HepG2 (cell line): Measurements from ENCODE around the gene SH3GL1. TPM values are rescaled to one million over a fixed set of nuclear protein-coding genes. Genes with fewer than 3 reads are reported as not detected.

Source experiments
- ATAC-seq: fragments of 200-7000 bp; cut with Tn5 transposase; 3 replicates; pipeline ENCODE4 v1.9.1; 2020; ENCODE audit warnings: mild to moderate bottlenecking, moderate library complexity
- BruUV-seq: library from RNA; stranded (reverse); fragments of 400-500 nt; replicated peaks from 2 replicates; lab custom pipeline; 2021; lab: Mats Ljungman, UMichigan
- CTCF ChIA-PET: fragments of 300-600 bp; formaldehyde crosslinking; extraction: SDS; loops from one replicate; lab custom pipeline; 2021; ENCODE audit warnings: low total read pairs, inconsistent platforms, low intra/inter-chr PET ratio; lab: Yijun Ruan, JAX
- POLR2A ChIA-PET: fragments of 350-600 bp; sonication (Branson Sonifier 250); formaldehyde crosslinking; loops from one replicate; lab custom pipeline; 2020; ENCODE audit warnings: antibody characterized with exemption, inconsistent platforms; lab: Yijun Ruan, JAX
- DNase-seq: peaks from one replicate; pipeline ENCODE4 v3.0.0-alpha.2; 2015; ENCODE audit warnings: low spot score
- FAIRE-seq: peaks from 3 replicates; lab custom pipeline; 2011; peaks lifted over from hg19 to GRCh38; lab: Jason Lieb, UNC
- H2AFZ ChIP-seq: one replicate; pipeline ENCODE4 v1.6.1; 2011; ENCODE audit warnings: low read length, inconsistent platforms
- H3K27ac ChIP-seq: fragments of 300-600 bp; 3 replicates; pipeline ENCODE4 v1.8.0; 2011; ENCODE audit warnings: mixed run types, mild to moderate bottlenecking, mixed read lengths, low read length, inconsistent platforms; ENCODE audit not compliant: insufficient read depth; ENCODE audit errors: extremely low read length
- H3K27me3 ChIP-seq, 2 experiments: fragments of 200-600 bp in 1 of 2; 2 replicates in 1 of 2; 3 replicates in 1 of 2; pipeline versions ENCODE4 v1.6.0 to v1.8.0; 2011; ENCODE audit warnings: low read length in 2 of 2, mild to moderate bottlenecking in 2 of 2, moderate library complexity in 2 of 2, inconsistent platforms in 1 of 2; ENCODE audit not compliant: insufficient read depth in 2 of 2, control insufficient read depth in 1 of 2
- H3K36me3 ChIP-seq, 2 experiments: fragments of 200-600 bp in 1 of 2; replicated peaks in 1 of 2; 2 replicates in 1 of 2; 3 replicates in 1 of 2; pipeline versions ENCODE4 v1.5.1 to v1.8.0; 2011; ENCODE audit warnings: low read length in 2 of 2, inconsistent platforms in 1 of 2; ENCODE audit not compliant: insufficient read depth in 2 of 2, control insufficient read depth in 1 of 2
- H3K4me1 ChIP-seq: 2 replicates; pipeline ENCODE4 v1.5.1; 2012; ENCODE audit warnings: low read length, inconsistent platforms; ENCODE audit not compliant: insufficient read depth
- H3K4me2 ChIP-seq: 2 replicates; pipeline ENCODE4 v1.6.0; 2011; ENCODE audit warnings: low read depth, low read length, inconsistent platforms
- H3K4me3 ChIP-seq, 3 experiments: fragments of 200-600 bp in 1 of 3; sonication (generic), shearing (Covaris generic) in 1 of 3; replicated peaks in 1 of 3; 2 replicates each; pipeline ENCODE4 v1.5.1; 2011 to 2016; ENCODE audit warnings: low read length in 3 of 3, inconsistent platforms in 2 of 3, low read depth in 2 of 3, mild to moderate bottlenecking in 2 of 3, control low read depth in 1 of 3, mixed read lengths in 1 of 3; ENCODE audit not compliant: insufficient read depth in 1 of 3
- H3K79me2 ChIP-seq: one replicate; pipeline ENCODE4 v1.6.1; 2011; ENCODE audit warnings: low read length, inconsistent platforms; ENCODE audit not compliant: insufficient read depth
- H3K9ac ChIP-seq: 2 replicates; pipeline ENCODE4 v1.6.0; 2011; ENCODE audit warnings: mild to moderate bottlenecking, low read depth, low read length, inconsistent platforms; ENCODE audit not compliant: insufficient read depth
- H3K9me3 ChIP-seq: 2 replicates; pipeline ENCODE4 v1.5.1; 2012; ENCODE audit warnings: mild to moderate bottlenecking, low read length
- H4K20me1 ChIP-seq: 2 replicates; pipeline ENCODE4 v1.6.0; 2011; ENCODE audit warnings: inconsistent platforms, mild to moderate bottlenecking, low read length, moderate library complexity; ENCODE audit not compliant: insufficient read depth
- ATF5 ChIP-seq: sonication (generic); formaldehyde crosslinking; IDR thresholded peaks from 2 replicates; pipeline ENCODE4 v1.4.0; 2020; ENCODE audit warnings: mild to moderate bottlenecking, low read depth, missing genetic modification reagents
- ATRX ChIP-seq: sonication (generic); formaldehyde crosslinking; IDR thresholded peaks from 2 replicates; pipeline ENCODE4 v1.4.0; 2020; ENCODE audit warnings: missing genetic modification reagents, borderline replicate concordance
- CBX5 ChIP-seq: sonication (generic); formaldehyde crosslinking; IDR thresholded peaks from 2 replicates; pipeline ENCODE4 v1.4.0; 2020; ENCODE audit warnings: missing genetic modification reagents, borderline replicate concordance
- CEBPG ChIP-seq: IDR thresholded peaks from 2 replicates; pipeline ENCODE4 v1.6.1; 2016
- CREB1 ChIP-seq, 2 experiments: fragments of 450-650 bp in 1 of 2; IDR thresholded peaks; 2 replicates each; pipeline ENCODE4 v1.6.1; 2016 to 2017; ENCODE audit warnings: control low read depth in 1 of 2, mild to moderate bottlenecking in 1 of 2, missing compliant biosample characterization in 1 of 2, missing genetic modification characterization in 1 of 2
- ELF1 ChIP-seq: sonication (generic); formaldehyde crosslinking; IDR thresholded peaks from 2 replicates; pipeline ENCODE4 v1.4.0; 2020; ENCODE audit warnings: missing genetic modification reagents
- EP300 ChIP-seq, 3 experiments: sonication (generic) in 1 of 3; formaldehyde crosslinking in 1 of 3; IDR thresholded peaks; 2 replicates each; pipeline versions ENCODE4 v1.5.1 to v1.6.1; 2011 to 2020; ENCODE audit warnings: low read depth in 2 of 3, low read length in 2 of 3, borderline replicate concordance in 1 of 3, improper control_type of control experiment in 1 of 3, mild to moderate bottlenecking in 1 of 3, missing genetic modification reagents in 1 of 3, moderate library complexity in 1 of 3
- KDM2A ChIP-seq: sonication (generic); formaldehyde crosslinking; IDR thresholded peaks from 2 replicates; pipeline ENCODE4 v1.4.0; 2020; ENCODE audit warnings: low read depth, missing genetic modification reagents, borderline replicate concordance
- KDM3A ChIP-seq: IDR thresholded peaks from 2 replicates; pipeline ENCODE4 v1.6.1; 2018; ENCODE audit warnings: low read depth, missing compliant biosample characterization
- KDM5A ChIP-seq: fragments of 200-600 bp; sonication (generic); IDR thresholded peaks from 2 replicates; pipeline ENCODE4 v1.7.0; 2018; ENCODE audit warnings: antibody characterized with exemption, mild to moderate bottlenecking, low read length, borderline replicate concordance
- RELA ChIP-seq: sonication (generic); formaldehyde crosslinking; IDR thresholded peaks from 2 replicates; pipeline ENCODE4 v1.4.0; 2020; ENCODE audit warnings: missing genetic modification reagents
- SMAD9 ChIP-seq: sonication (generic); formaldehyde crosslinking; IDR thresholded peaks from 2 replicates; pipeline ENCODE4 v1.5.1; 2020; ENCODE audit warnings: mild to moderate bottlenecking, missing genetic modification reagents
- TGIF2 ChIP-seq: IDR thresholded peaks from 2 replicates; pipeline ENCODE4 v1.6.1; 2016; ENCODE audit warnings: control low read depth, missing compliant biosample characterization
- ZFX ChIP-seq: sonication (generic); formaldehyde crosslinking; IDR thresholded peaks from 2 replicates; pipeline ENCODE4 v1.4.0; 2020; ENCODE audit warnings: mild to moderate bottlenecking, low read depth, missing genetic modification reagents, moderate library complexity
- ZFYVE20 ChIP-seq: sonication (generic); formaldehyde crosslinking; IDR thresholded peaks from 2 replicates; pipeline ENCODE4 v1.8.0; 2023; ENCODE audit warnings: low read depth, mild to moderate bottlenecking, moderate library complexity, missing genetic modification reagents, borderline replicate concordance
- ZMAT3 ChIP-seq: sonication (generic); formaldehyde crosslinking; conservative IDR thresholded peaks from 2 replicates; pipeline ENCODE4 v1.7.0; 2021; ENCODE audit warnings: missing genetic modification reagents
- ZNF326 ChIP-seq: sonication (generic); formaldehyde crosslinking; IDR thresholded peaks from 2 replicates; pipeline ENCODE4 v1.4.0; 2020; ENCODE audit warnings: missing genetic modification reagents, borderline replicate concordance
- ZSCAN20 ChIP-seq: sonication (generic); formaldehyde crosslinking; IDR thresholded peaks from 2 replicates; pipeline ENCODE4 v1.4.0; 2020; ENCODE audit warnings: missing genetic modification reagents, mild to moderate bottlenecking, borderline replicate concordance
- WGBS: methylation state at CpG from one replicate; pipeline ENCODE4 v1.1.6; 2017; ENCODE audit warnings: low lambda C conversion rate; 5-methylcytosine and 5-hydroxymethylcytosine counted together
- in situ Hi-C: cut with HindIII; loops from 2 replicates; pipeline ENCODE4 v1.10.0; 2017; ENCODE audit warnings: low pct_unique_long_range_greater_than_20kb; ENCODE audit not compliant: extremely low pct_ligation_motif_present
- intact Hi-C: fragments of 100-400 bp; cut with micrococcal nuclease; formaldehyde crosslinking; loops from one replicate; pipeline ENCODE4 v1.10.0; 2022; ENCODE audit not compliant: unreplicated experiment
- polyA plus RNA-seq, 8 experiments: library from polyadenylated mRNA; depleted of rRNA in 3 of 8; stranded (reverse) in 7 of 8; unstranded in 1 of 8; fragments of >200 nt; fragmentation: Illumina TruSeq in 4 of 8; extraction: Trizol in 4 of 8; gene quantifications; 2 replicates each; pipeline versions ENCODE4 v1.2.1 to v1.2.3, GENCODE V29; 2011 to 2016; ENCODE audit warnings: low read depth in 4 of 8, missing spikeins in 1 of 8, mixed read lengths in 1 of 8; ENCODE audit not compliant: insufficient read depth in 1 of 8
- total RNA-seq, 5 experiments: library from RNA; depleted of rRNA; stranded (reverse); fragments of >200 nt; fragmentation: Illumina TruSeq; extraction: Trizol; gene quantifications; 2 replicates each; pipeline ENCODE4 v1.2.3, GENCODE V29; 2016; ENCODE audit warnings: low read depth in 1 of 5
- TF ChIP-seq, protein P1 (sequence below): fragments of 450-650 bp; IDR thresholded peaks from 2 replicates; pipeline ENCODE4 v1.6.1; 2016
- TF ChIP-seq, protein P2 (sequence below): IDR thresholded peaks from 2 replicates; pipeline ENCODE4 v1.6.1; 2012; ENCODE audit warnings: low read length, improper control_type of control experiment

Gene SH3GL1
- total and polyA plus RNA-seq, 2 of the 13 experiments (the other 11 are each of a cell fraction or from before 2014, with no cell fraction given) = 33.0 to 45.1 TPM

DNA sequence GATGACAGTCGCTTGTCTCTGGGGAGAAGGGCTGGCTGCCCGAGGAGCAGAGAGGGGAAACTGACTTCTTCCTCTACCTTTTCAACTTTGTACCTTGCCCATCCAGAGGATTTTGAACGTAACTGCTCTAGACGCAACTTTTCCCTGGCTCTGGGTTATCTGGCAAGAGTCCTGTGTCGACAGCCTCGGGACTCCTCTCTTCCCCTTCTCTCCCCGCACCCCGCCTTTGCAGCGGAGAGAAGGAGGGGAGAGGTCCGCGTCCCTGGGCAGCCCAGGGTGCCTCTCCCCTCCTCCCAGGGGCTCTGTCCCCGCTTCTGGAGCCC lies 574 bp downstream of the SH3GL1 start:
- H3K9me3 ChIP-seq = no peaks in the 10 kb centered on the region
- DNase-seq = no peak
- peaks cover 7% of the 10 kb centered on the region for H4K20me1 ChIP-seq
- peaks cover 68% of the 10 kb centered on the region for H3K79me2 ChIP-seq
- H3K27me3 ChIP-seq = no peaks in the 10 kb centered on the region; a peak in 1 of 5 replicates
- peak overlapping the region; percentile 87 for H3K9ac ChIP-seq
- peaks cover 69% of the 10 kb centered on the region for H3K4me1 ChIP-seq
- in situ Hi-C loops = no loop called here
- FAIRE-seq = no peak
- H3K4me2 ChIP-seq = peak overlapping the region; percentile 96
- H3K36me3 ChIP-seq = peaks cover 10 to 19% of the 10 kb centered on the region in 2 experiments
- no TSS peak for BruUV-seq
- intact Hi-C loops = loop anchor here (5.0 kb wide), 2 partner anchors 58 to 132 kb away; partner anchors contain the start of gene UBXN6
- CTCF ChIA-PET = interaction anchor here (0.5 to 3.7 kb wide), 4 partner anchors 24 to 132 kb away, joined by 3 to 27 read pairs (median 4); no protein-coding TSS in a partner anchor
- peak overlapping the region; percentile 84 for H3K27ac ChIP-seq
- H2AFZ ChIP-seq = no peak overlapping the region
- ATAC-seq = peak; percentile 39
- WGBS = 0% methylated on average over 8 of the region's 12 CpGs
- POLR2A ChIA-PET = interaction anchor here (0.6 to 1.4 kb wide), 4 partner anchors 9 to 517 kb away, joined by 3 to 14 read pairs (median 3); partner anchors contain the start of gene MPND
- peak overlapping the region; percentile 97 to 99 (median 97) for H3K4me3 ChIP-seq
- no peak for TF ChIP-seq CREB1 (IDR thresholded peaks at IDR 0.05)
- no peak for TF ChIP-seq CREB1 (CRISPR knock-in tag; IDR thresholded peaks at IDR 0.05)
- no peak for TF ChIP-seq ATF5 (CRISPR knock-in tag)
- TF ChIP-seq ZFX = peak; percentile 6; the same call in 1 of the 2 replicates
- TF ChIP-seq ZFYVE20 (CRISPR knock-in tag) = no peak
- TF ChIP-seq ZSCAN20 (CRISPR knock-in tag) = no peak
- TF ChIP-seq, protein P1, sequence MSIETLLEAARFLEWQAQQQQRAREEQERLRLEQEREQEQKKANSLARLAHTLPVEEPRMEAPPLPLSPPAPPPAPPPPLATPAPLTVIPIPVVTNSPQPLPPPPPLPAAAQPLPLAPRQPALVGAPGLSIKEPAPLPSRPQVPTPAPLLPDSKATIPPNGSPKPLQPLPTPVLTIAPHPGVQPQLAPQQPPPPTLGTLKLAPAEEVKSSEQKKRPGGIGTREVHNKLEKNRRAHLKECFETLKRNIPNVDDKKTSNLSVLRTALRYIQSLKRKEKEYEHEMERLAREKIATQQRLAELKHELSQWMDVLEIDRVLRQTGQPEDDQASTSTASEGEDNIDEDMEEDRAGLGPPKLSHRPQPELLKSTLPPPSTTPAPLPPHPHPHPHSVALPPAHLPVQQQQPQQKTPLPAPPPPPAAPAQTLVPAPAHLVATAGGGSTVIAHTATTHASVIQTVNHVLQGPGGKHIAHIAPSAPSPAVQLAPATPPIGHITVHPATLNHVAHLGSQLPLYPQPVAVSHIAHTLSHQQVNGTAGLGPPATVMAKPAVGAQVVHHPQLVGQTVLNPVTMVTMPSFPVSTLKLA = no peak
- no peak for TF ChIP-seq ZMAT3 (CRISPR knock-in tag)
- TF ChIP-seq ZNF326 (CRISPR knock-in tag) = no peak
- no peak for TF ChIP-seq SMAD9 (CRISPR knock-in tag)
- TF ChIP-seq, protein P2, sequence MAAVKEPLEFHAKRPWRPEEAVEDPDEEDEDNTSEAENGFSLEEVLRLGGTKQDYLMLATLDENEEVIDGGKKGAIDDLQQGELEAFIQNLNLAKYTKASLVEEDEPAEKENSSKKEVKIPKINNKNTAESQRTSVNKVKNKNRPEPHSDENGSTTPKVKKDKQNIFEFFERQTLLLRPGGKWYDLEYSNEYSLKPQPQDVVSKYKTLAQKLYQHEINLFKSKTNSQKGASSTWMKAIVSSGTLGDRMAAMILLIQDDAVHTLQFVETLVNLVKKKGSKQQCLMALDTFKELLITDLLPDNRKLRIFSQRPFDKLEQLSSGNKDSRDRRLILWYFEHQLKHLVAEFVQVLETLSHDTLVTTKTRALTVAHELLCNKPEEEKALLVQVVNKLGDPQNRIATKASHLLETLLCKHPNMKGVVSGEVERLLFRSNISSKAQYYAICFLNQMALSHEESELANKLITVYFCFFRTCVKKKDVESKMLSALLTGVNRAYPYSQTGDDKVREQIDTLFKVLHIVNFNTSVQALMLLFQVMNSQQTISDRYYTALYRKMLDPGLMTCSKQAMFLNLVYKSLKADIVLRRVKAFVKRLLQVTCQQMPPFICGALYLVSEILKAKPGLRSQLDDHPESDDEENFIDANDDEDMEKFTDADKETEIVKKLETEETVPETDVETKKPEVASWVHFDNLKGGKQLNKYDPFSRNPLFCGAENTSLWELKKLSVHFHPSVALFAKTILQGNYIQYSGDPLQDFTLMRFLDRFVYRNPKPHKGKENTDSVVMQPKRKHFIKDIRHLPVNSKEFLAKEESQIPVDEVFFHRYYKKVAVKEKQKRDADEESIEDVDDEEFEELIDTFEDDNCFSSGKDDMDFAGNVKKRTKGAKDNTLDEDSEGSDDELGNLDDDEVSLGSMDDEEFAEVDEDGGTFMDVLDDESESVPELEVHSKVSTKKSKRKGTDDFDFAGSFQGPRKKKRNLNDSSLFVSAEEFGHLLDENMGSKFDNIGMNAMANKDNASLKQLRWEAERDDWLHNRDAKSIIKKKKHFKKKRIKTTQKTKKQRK = no peak
- TF ChIP-seq CBX5 (CRISPR knock-in tag) = 0 out of 2 replicates have a peak, but pooled peaks have one; percentile 37
- no peak for TF ChIP-seq EP300 (IDR thresholded peaks at IDR 0.05; ENCODE audit: low read depth in 2 of 2, low read length in 2 of 2)
- no peak for TF ChIP-seq EP300 (CRISPR knock-in tag; IDR thresholded peaks at IDR 0.05; ENCODE audit: borderline replicate concordance)
- TF ChIP-seq RELA (CRISPR knock-in tag) = no peak
- TF ChIP-seq KDM2A (CRISPR knock-in tag) = peak; percentile 34; the same call in 1 of the 2 replicates
- TF ChIP-seq KDM3A (CRISPR knock-in tag) = no peak
- no peak for TF ChIP-seq TGIF2 (CRISPR knock-in tag)
- TF ChIP-seq CEBPG = no peak
- no peak for TF ChIP-seq ATRX (CRISPR knock-in tag)
- no peak for TF ChIP-seq ELF1 (CRISPR knock-in tag)
- no peak for TF ChIP-seq KDM5A
